Neural progenitor cell (in vitro differentiated cells): ENCODE measurements around the gene NIT1.

Experiments used
- CTCF ChIP-seq: fragments of 200-600 bp; sonication (generic); IDR thresholded peaks from 2 replicates; pipeline ENCODE4 v1.5.1; 2017; ENCODE audit warnings: antibody characterized with exemption, mild to moderate bottlenecking
- EZH2 ChIP-seq: fragments of 200-600 bp; sonication (generic); IDR thresholded peaks from 2 replicates; pipeline ENCODE4 v1.6.1; 2017; ENCODE audit warnings: antibody characterized with exemption, mild to moderate bottlenecking, moderate library complexity
- EZH2phosphoT487 ChIP-seq: fragments of 200-600 bp; sonication (generic); IDR thresholded peaks from 2 replicates; pipeline ENCODE4 v1.6.1; 2017; ENCODE audit warnings: antibody characterized with exemption

DNA sequence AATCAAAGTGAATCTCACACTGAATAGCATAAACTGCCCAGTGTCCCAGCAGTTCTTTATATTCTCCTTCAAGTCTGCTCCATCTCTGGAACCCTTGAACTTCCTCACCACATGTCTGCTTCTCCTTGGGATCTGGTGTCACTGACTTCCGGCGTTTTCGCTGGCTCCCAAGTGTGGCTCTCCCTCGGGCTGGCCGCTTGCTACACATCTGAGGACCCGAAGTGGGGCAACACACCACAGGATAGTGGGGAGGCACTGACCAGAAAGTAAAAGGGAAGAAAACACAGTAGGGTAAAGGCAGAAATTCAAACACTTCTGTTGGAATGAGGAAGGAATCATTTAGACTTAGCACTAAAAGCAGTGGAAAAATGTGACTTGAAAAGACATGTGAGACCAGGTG, 5.1 kb downstream of the NIT1 start:
- TF ChIP-seq CTCF (no peak), EZH2 (no peak), EZH2phosphoT487 (no peak)
